ENCODE data around the gene BHLHA15. TPM values are rescaled to one million over a fixed set of nuclear protein-coding genes. Genes with fewer than 3 reads are reported as not detected.

BHLHA15 gene
- total and polyA plus RNA-seq, 2 donors (not counting 1 experiment from before 2014, with no cell fraction given) = 0.33 TPM; not detected in 1

- Histone ChIP-seq H3K27ac (ENCODE audit: insufficient read depth, low read length) (no peak overlapping the region), H3K9ac (ENCODE audit: insufficient read depth, low read length) (no peak overlapping the region), H3K27me3 (ENCODE audit: control insufficient read depth, insufficient read depth, low read length) (no peaks in the 10 kb centered on the region), H2AFZ (ENCODE audit: low read length) (no peak overlapping the region), H3K36me3 (ENCODE audit: control insufficient read depth, insufficient read depth, low read length) (peaks cover 8% of the 10 kb centered on the region), H3K4me2 (ENCODE audit: extremely low read depth, insufficient read depth, low read length) (no peak overlapping the region), H3K4me3 (replicated peaks in 1 of 4; ENCODE audit: control extremely low read depth in 1 of 4, insufficient read depth in 1 of 4, low read depth in 3 of 4, low read length in 4 of 4) (no peak overlapping the region), H4K20me1 (ENCODE audit: control insufficient read depth, extremely low read depth, insufficient read depth, low read length) (no peaks in the 10 kb centered on the region), H3K4me1 (ENCODE audit: control insufficient read depth, extremely low read depth, insufficient read depth, low read length) (no peaks in the 10 kb centered on the region), H3K9me3 (ENCODE audit: control insufficient read depth, insufficient read depth, low read depth, low read length) (no peaks in the 10 kb centered on the region), H3K79me2 (ENCODE audit: control insufficient read depth, insufficient read depth, low read length) (no peaks in the 10 kb centered on the region)
- no peak for DNase-seq (ENCODE audit: low read depth in 2 of 2)
- TF ChIP-seq EZH2 (IDR thresholded peaks at IDR 0.05; ENCODE audit: low read length, missing control alignments) (no peak), CTCF (conservative IDR thresholded peaks at IDR 0.05 in 1 of 2, IDR thresholded peaks at IDR 0.05 in 1 of 2; ENCODE audit: low read depth in 1 of 2, low read length in 2 of 2) (no peak)
Measured at GRCh38 chr7:98235901-98236300, 24.7 kb downstream of the BHLHA15 start.

DNA sequence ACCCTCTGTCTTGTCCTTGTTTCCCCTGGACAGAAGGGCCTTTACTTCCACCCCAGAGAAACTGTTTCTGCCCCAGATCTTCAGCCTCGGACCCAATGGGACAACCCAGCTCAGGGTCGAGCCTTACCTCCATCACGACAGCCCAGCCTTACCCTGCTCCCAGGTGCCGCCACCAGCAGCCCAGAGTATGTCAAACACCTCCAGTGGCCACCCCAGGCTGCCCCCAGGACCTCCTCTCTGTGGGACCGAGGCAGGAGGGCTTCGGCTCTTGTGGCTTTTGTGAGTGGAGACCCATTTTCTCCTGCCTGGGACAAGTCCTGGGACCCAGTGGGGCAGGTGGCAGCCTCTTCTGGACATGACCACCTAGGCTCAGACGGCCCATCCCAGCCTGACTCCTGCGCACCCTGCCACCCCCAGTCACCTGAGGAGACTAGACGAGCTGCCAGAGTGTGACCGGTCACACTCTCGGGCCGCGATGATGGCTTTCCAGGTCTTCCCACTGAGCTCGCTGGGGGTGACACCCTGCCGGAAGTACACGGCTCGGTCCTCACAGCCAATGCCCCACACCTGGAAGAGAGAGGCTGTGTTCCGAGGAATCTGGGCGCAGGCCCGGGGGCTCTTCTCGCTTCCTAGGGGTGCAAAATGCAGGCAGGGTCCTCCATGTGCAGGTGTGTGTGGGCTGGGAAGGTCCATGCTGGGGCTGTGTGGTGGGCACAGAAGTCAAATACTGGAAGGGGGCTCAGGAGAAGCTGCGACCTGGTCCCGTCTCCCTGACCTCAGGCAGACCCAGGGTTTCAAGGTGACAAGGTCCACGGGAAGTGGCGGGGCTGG, 25.3 kb downstream of the BHLHA15 start:
- no peaks in the 10 kb centered on the region for H3K79me2 ChIP-seq (ENCODE audit: control insufficient read depth, insufficient read depth, low read length)
- H3K4me3 ChIP-seq (replicated peaks in 1 of 4; ENCODE audit: control extremely low read depth in 1 of 4, insufficient read depth in 1 of 4, low read depth in 3 of 4, low read length in 4 of 4) = no peak overlapping the region
- DNase-seq (ENCODE audit: low read depth in 2 of 2) = no peak
- H4K20me1 ChIP-seq (ENCODE audit: control insufficient read depth, extremely low read depth, insufficient read depth, low read length) = no peaks in the 10 kb centered on the region
- H3K36me3 ChIP-seq (ENCODE audit: control insufficient read depth, insufficient read depth, low read length) = peaks cover 8% of the 10 kb centered on the region
- H3K9ac ChIP-seq (ENCODE audit: insufficient read depth, low read length) = no peak overlapping the region
- no peak overlapping the region for H2AFZ ChIP-seq (ENCODE audit: low read length)
- H3K4me2 ChIP-seq (ENCODE audit: extremely low read depth, insufficient read depth, low read length) = no peak overlapping the region
- no peaks in the 10 kb centered on the region for H3K9me3 ChIP-seq (ENCODE audit: control insufficient read depth, insufficient read depth, low read depth, low read length)
- H3K27me3 ChIP-seq (ENCODE audit: control insufficient read depth, insufficient read depth, low read length) = no peaks in the 10 kb centered on the region
- H3K4me1 ChIP-seq (ENCODE audit: control insufficient read depth, extremely low read depth, insufficient read depth, low read length) = no peaks in the 10 kb centered on the region
- H3K27ac ChIP-seq (ENCODE audit: insufficient read depth, low read length) = no peak overlapping the region
- TF ChIP-seq CTCF (conservative IDR thresholded peaks at IDR 0.05 in 1 of 2, IDR thresholded peaks at IDR 0.05 in 1 of 2; ENCODE audit: low read depth in 1 of 2, low read length in 2 of 2) = no peak
- TF ChIP-seq EZH2 (IDR thresholded peaks at IDR 0.05; ENCODE audit: low read length, missing control alignments) = no peak

GRCh38 chr7:98238076-98238475, 26.8 kb downstream of the BHLHA15 start:
- Histone ChIP-seq H3K36me3 (ENCODE audit: control insufficient read depth, insufficient read depth, low read length) (peaks cover 8% of the 10 kb centered on the region), H3K27ac (ENCODE audit: insufficient read depth, low read length) (no peak overlapping the region), H3K9ac (ENCODE audit: insufficient read depth, low read length) (no peak overlapping the region), H2AFZ (ENCODE audit: low read length) (no peak overlapping the region), H3K79me2 (ENCODE audit: control insufficient read depth, insufficient read depth, low read length) (no peaks in the 10 kb centered on the region), H3K9me3 (ENCODE audit: control insufficient read depth, insufficient read depth, low read depth, low read length) (no peaks in the 10 kb centered on the region), H3K4me3 (replicated peaks in 1 of 4; ENCODE audit: control extremely low read depth in 1 of 4, insufficient read depth in 1 of 4, low read depth in 3 of 4, low read length in 4 of 4) (no peak overlapping the region), H3K27me3 (ENCODE audit: control insufficient read depth, insufficient read depth, low read length) (no peaks in the 10 kb centered on the region), H3K4me1 (ENCODE audit: control insufficient read depth, extremely low read depth, insufficient read depth, low read length) (no peaks in the 10 kb centered on the region), H4K20me1 (ENCODE audit: control insufficient read depth, extremely low read depth, insufficient read depth, low read length) (no peaks in the 10 kb centered on the region), H3K4me2 (ENCODE audit: extremely low read depth, insufficient read depth, low read length) (no peak overlapping the region)
- no peak for DNase-seq (ENCODE audit: low read depth in 2 of 2)
- TF ChIP-seq EZH2 (IDR thresholded peaks at IDR 0.05; ENCODE audit: low read length, missing control alignments) = no peak
- no peak for TF ChIP-seq CTCF (conservative IDR thresholded peaks at IDR 0.05 in 1 of 2, IDR thresholded peaks at IDR 0.05 in 1 of 2; ENCODE audit: low read depth in 1 of 2, low read length in 2 of 2)
